Measurements from ENCODE around the gene CENPVL2.
"Not testable (repeated sequence)": the region's sequence is repeated elsewhere in the genome, so short reads cannot be mapped to it uniquely, and the experiment has no call there.

CENPVL2 gene

DNA sequence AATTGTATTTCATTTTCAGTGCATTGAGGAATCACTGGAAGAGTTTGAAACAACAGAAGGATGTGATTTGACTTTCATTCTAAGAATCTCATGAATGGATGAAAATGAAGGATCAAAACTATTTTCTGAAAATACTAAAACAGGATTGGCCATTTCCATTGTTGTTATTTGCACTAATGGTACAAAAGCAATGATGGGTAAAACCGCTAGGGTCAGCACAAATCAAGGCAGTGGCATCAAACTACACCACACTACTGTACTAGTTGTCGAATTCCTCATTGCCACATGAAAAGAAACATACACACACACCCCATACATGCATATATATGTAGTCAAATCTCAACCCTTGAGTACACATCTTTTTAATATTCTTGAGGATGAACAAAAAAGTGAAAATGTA lies 39.3 kb downstream of the CENPVL2 start:
- no peak overlapping the region for H3K27ac ChIP-seq
- TF ChIP-seq, protein P1, sequence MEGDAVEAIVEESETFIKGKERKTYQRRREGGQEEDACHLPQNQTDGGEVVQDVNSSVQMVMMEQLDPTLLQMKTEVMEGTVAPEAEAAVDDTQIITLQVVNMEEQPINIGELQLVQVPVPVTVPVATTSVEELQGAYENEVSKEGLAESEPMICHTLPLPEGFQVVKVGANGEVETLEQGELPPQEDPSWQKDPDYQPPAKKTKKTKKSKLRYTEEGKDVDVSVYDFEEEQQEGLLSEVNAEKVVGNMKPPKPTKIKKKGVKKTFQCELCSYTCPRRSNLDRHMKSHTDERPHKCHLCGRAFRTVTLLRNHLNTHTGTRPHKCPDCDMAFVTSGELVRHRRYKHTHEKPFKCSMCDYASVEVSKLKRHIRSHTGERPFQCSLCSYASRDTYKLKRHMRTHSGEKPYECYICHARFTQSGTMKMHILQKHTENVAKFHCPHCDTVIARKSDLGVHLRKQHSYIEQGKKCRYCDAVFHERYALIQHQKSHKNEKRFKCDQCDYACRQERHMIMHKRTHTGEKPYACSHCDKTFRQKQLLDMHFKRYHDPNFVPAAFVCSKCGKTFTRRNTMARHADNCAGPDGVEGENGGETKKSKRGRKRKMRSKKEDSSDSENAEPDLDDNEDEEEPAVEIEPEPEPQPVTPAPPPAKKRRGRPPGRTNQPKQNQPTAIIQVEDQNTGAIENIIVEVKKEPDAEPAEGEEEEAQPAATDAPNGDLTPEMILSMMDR (IDR thresholded peaks at IDR 0.05), result no peak
- TF ChIP-seq ZFX (IDR thresholded peaks at IDR 0.05; ENCODE audit: borderline replicate concordance), result no peak

DNA sequence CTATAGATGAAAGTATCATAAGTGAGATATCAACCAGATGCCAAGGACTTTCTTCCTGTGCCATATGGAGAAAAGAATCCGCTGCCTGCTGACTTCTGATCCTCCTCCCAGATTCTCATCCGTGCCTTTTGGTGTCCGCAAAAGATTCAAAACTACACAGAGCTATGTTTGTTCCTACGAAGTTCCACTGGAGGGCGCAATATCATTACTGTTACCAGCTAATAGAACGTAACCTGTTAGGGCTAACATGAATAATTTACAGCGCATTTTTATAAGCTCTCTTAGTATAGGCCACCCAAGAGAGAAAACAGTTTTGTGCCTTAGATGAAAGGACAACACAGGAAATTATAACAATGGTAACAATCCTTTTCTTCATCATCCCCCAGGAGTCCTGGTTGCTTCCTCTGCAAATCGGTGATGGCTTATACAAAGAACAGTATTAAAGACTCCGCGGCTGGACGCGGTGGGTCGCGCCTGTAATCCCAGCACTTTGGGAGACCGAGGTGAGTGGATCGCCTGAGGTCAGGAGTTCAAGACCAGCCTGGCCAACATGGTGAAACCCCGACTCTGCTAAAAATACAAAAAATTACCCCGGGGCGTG lies 41.1 kb downstream of the CENPVL2 start:
- TF ChIP-seq ZFX (IDR thresholded peaks at IDR 0.05; ENCODE audit: borderline replicate concordance), result no peak
- TF ChIP-seq, protein P1 (IDR thresholded peaks at IDR 0.05), result peak; percentile 48
- no peak overlapping the region for H3K27ac ChIP-seq

DNA sequence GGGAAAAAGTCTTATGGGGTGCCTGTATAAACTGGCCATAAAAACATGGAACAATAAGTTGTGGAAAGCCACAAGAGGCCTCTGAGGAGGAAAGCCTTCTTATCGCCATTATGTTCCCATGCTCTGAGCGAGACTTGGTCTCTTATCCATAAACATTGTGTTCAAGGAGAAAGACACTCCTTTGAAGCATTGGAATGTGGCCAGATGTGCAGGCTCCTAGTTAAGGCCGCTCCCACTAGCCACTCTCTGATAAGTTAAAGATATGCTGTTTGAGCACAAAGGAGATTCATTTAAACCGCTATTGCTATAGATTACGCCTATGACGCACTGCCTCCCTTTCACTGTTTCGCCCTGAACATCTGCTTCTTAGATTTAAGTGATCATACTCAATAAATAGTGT lies 46.1 kb downstream of the CENPVL2 start:
- H3K27ac ChIP-seq, result not testable (repeated sequence)
